Keratinocyte (primary cell): ENCODE data around the gene BCL2L11.

ENCODE experiments used
- EZH2 ChIP-seq: IDR thresholded peaks from one replicate; pipeline ENCODE4 v1.6.1; 2012; ENCODE audit warnings: inconsistent platforms, mild to moderate bottlenecking, low read length, moderate library complexity
- TF ChIP-seq, protein P1 (sequence below), 3 experiments: IDR thresholded peaks in 1 of 3; conservative IDR thresholded peaks in 1 of 3; optimal IDR thresholded peaks in 1 of 3; 2 replicates in 2 of 3; 3 replicates in 1 of 3; pipeline versions ENCODE3 to v1.5.1; 2011; ENCODE audit warnings: low read length in 3 of 3, mild to moderate bottlenecking in 3 of 3, moderate library complexity in 2 of 3, control low read depth in 1 of 3, inconsistent platforms in 1 of 3; ENCODE audit not compliant: insufficient read depth in 2 of 3; ENCODE audit errors: extremely low read depth in 1 of 3

DNA sequence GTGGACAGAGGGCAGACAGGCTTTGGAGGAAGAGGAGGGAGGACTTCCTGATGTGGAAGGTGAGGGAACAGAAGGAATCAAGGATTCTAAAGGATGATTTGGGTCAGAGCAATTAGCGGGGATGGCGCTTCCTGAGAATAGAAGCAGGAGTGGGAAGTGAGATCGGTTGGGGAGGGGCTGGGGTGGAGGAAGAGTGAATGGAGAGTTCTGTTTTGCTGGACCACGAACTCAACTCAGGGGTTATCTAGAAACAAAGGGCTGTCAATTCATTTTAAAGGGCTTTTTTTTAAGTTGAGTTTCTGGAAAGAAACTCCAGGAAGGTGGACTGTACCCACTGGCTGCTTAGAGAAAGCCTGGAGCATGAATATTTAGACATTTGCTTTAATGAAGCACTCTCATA lies 54.9 kb downstream of the BCL2L11 start:
- TF ChIP-seq EZH2: no peak
- TF ChIP-seq, protein P1, sequence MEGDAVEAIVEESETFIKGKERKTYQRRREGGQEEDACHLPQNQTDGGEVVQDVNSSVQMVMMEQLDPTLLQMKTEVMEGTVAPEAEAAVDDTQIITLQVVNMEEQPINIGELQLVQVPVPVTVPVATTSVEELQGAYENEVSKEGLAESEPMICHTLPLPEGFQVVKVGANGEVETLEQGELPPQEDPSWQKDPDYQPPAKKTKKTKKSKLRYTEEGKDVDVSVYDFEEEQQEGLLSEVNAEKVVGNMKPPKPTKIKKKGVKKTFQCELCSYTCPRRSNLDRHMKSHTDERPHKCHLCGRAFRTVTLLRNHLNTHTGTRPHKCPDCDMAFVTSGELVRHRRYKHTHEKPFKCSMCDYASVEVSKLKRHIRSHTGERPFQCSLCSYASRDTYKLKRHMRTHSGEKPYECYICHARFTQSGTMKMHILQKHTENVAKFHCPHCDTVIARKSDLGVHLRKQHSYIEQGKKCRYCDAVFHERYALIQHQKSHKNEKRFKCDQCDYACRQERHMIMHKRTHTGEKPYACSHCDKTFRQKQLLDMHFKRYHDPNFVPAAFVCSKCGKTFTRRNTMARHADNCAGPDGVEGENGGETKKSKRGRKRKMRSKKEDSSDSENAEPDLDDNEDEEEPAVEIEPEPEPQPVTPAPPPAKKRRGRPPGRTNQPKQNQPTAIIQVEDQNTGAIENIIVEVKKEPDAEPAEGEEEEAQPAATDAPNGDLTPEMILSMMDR (optimal IDR thresholded peaks at IDR 0.05 in 1 of 3, IDR thresholded peaks at IDR 0.05 in 1 of 3, conservative IDR thresholded peaks at IDR 0.05 in 1 of 3; ENCODE audit: extremely low read depth in 1 of 3, insufficient read depth in 2 of 3, low read length in 3 of 3): no peak
